Embryonic facial prominence (tissue), 1 donor: ENCODE results near the gene KRTAP5-5.
"Not testable (repeated sequence)": the region's sequence is repeated elsewhere in the genome, so short reads cannot be mapped to it uniquely, and the experiment has no call there.

Experiments
- DNase-seq: peaks from one replicate; pipeline ENCODE4 v3.0.0-alpha.2; 2016; ENCODE audit errors: extremely low spot score

KRTAP5-5 gene

DNA sequence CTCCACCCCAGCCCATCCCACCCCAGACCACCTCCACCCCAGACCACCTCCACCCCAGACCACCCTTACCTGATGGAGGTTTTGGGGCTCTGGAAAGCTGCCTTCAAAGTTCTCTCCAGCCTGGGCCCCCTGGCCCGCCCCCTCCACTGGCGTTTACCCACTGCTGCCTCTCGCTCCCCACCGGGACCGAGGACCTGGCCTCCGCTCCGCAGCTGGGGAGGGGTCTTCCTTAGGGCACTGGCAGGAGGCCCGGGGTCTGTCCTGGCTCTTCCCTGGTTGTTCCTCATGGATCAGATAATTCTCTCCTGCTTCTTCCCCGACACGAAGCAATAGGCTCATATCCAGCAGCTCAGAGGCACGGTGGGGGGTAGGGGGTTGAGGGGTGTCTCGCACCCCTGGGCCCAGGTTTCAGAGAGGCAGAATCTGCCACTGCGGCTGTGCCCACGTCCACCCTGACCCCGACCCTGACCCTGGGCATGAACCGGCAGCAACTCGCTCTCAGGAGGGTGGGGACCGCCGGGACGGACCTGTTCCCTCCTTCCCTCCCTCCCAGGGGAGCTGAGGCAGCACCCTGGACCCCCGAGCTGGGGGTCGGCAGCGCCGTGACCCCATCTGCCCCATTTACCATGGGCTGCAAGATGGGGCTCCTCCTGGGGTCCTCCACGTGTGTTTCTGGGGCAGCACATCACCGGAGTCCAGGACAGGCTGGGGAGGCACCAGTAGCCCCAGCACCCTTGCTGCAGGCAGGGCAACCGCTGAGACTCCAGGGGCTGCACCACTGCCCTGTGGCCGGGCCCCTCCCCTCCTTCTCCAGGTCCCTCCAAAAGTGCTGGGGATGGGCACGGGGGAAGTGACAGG, 12.9 kb downstream of the KRTAP5-5 start:
- DNase-seq = no peak

DNA sequence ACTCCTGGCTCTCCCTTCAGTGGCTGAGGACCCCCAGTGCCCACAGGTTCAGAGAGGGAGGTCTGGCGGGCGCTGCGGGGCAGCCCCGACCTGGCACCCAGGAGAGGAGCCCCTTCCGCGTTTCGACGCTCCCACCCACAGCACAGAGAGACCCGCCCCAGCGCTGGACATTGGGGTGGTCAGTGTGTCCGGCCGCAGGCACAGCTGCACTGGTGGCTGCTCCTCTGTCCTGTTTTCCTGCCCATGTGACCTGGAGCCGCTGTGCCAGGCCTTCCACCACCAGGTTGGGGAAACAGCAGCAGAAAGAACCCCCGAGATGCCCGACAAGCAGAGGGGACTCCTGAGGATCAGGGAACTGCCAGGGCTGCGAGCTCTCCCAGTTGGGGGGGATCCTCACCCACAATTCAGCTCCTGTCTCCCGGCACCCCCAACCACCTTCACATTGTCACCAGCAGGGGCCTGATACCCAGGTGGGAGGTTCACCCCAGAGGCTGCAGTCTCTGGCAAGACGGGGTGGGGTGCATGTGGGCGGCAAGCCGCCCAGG, 13.6 kb downstream of the KRTAP5-5 start:
- DNase-seq = no peak

DNA sequence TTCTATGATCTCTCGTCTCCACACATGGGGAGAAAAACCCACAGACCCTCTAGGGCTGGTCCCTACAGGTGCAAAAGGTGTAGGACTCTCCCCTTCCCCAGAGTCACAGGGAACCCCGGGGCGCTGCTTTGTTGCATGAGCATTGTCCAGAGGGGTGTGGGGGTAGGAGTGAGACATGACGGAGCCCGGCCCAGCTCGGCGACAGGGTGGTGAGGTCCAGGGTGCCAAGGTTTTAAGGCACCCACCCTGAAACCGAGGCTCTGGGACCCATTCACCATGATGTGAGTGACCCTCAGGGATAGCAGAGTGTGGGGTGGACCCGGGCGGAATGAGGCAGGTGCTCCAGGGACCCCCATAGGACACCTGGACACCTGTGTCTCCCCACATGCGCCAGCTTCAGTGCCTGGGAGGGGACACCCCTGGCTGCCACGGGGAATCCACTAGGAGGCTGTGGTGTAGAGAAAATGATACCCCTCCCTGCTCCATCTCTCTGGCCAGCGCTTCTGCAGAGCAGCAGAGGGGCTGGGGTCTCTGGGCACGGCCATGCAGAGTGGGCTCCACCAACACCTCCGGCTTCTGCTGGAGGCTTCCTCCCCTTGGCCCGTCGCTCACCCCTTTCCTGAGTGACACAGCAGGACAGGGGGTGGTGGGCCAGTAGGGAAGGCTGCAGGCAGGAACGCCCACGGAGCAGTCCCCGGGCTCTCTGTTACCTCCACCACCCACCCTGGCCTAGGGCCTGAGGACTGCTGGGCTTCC, 15.2 kb downstream of the KRTAP5-5 start:
- DNase-seq = no peak

DNA sequence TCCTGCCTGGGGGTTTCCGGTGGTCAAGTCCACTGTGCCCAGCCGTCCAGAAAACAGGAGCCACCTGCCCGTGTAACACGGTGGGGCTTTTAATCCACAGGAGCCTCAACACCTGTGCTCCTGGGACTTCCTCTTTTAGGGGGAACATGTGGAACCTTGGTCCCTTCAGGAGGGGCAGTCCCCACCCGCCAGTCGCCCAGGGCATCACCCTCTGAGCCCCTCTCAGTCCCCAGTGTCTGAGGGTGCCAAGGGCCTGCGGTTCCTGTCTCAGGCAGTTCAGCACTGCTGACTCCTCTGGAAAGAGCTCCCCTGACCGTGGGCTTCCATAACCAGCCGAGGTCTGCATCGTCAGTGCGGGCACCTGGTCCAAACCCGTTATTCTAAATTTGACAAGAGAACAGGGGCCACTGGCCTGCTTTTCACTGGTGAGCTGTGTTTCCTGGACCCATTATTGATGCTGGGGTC, 15.8 kb downstream of the KRTAP5-5 start:
- no peak for DNase-seq

DNA sequence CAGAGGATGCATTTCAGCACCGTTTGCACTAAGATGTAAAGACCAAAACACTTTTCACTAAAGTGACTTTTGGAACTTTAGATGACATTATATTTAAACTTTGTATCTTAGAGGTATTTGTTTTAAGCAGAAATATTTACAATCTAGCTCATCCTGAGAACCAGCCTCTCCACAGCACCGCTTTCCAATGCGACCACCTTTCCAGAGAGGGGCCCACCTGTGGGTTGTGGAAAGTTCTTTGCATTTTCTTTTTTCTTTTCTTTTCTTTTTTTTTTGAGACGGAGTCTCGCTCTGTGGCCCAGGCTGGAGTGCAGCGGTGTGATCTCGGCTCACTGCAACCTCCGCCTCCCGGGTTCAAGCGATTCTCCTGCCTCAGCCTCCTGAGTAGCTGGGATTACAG, 17.0 kb downstream of the KRTAP5-5 start:
- not testable (repeated sequence) for DNase-seq

DNA sequence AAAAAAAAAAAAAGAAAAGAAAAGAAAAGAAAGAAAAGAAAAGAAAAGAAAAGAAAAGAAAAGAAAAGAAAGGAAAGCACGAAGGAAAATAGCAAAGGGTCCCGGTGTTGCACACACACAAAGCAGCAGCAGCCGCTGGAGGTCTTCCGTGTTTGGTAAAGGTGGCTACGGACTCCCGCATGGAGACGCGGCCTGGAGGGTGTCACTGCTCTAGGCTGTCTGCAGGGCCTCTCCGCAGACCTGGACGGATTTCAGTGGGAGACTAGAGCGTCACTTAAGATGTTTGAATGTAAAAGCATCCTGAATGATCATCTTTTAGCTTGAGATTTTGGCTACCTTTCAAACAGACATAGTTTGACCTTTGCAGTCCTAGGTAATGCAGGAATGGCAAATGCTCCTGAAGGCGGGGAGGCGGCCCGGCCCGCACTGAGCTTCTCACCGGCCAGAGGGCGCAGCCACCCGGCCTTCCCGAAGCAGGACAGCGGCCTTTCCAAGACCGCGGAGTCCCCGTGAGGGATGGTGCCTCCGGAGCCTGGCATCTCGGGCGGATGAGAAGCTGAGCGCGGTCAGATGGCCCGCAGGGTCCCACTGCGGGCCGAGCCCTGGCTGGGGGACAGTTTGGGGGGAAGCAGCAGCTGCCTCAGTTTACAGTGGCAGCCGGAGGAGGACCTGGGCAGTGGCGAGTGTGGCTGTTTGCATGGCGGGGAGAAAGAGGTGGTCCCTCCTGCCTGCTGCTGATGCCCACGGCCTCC, 18.5 kb downstream of the KRTAP5-5 start:
- DNase-seq = no peak

DNA sequence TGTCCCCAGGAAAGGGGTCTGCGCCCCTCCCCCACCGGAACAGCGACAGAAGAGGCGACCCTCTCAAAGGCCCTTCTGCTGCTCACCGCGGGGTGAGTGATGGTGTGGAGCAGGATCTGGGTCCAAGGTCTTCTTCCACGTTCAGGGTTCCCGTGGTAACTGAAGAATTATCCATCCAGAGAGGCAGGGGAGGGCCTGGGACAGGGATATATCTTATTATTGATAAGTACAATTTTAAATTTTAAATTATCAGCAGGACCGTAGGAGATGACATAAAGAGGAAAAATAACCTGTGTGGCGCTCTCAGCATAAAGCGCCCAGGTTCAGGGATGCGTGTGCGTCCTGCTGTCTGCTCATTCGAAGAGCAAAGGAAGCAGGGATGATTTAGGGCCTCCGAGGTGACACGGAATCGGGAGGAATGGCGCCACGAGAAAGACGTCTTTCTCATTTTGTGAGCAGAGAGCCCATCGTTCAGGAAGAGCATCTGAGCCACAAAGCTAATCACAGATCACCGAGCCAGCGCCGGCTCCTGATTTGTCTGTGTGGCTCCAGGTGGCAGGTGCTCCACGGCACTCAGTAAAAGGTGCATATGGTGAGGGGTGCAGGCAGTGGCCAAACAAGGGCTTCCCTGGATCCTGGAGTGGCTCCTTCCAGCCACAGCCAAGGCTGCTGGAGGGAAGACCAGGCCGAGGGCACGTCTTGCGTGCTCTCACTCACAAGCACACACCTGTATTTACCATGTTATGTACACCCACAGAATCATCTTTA, 19.3 kb downstream of the KRTAP5-5 start:
- DNase-seq = no peak

DNA sequence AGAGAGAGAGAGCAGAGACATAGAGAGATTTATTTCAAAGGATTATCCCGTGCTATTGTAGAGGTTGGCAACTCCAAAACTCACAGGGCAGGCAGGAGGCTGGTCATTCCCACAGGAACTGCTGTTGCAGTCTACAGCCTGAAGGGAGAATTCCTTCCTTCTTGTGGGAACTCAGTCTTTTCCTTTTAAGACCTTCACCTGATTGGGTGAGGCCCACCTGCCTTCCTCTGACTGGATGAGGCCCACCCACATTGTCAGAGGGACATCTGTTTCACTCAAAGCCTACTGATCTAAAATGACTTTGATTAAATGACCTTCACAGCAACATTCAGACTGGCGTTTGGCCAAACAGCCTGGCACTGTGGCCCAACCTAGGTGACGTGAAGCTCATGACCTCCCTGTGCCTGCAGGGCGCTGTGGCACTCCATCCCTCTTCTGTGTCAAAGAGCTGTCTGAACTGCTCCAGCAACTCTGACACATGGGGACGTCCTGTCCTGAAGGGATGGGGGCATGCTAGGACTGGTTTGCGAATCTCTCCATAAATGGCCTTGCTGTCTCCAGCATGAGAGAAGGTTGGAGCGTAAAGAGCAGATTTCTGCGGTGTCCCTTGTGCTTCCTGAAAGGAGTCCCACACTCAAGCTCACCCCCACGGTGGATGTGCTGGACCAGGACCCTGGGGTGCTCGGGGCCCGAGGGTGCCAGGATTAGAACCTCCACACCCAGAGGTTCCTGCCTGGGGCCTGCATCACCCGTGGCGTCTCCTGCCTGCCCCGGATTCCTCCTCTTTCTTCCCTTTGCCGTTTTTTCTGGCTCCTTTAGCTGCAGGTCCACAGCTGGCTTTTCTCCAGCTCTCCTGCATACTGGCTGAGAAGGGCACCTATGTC, 20.7 kb downstream of the KRTAP5-5 start:
- no peak for DNase-seq

DNA sequence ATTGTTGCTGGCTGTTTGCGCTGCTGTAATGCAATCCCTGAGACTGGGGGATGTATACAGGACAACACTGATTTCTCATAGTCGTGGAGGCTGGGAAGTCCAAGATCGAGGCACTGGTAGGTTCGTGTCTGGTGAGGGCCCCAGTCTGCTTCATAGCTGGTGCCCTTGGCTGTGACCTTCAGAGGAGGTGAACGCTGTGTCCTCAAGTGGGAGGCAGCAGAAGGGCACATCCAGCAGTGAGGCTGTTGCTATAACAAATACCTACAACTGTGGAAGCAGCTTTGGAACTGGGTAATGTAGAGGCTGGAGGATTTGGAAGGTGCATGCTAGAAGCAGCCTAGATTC, 21.3 kb downstream of the KRTAP5-5 start:
- DNase-seq = no peak

DNA sequence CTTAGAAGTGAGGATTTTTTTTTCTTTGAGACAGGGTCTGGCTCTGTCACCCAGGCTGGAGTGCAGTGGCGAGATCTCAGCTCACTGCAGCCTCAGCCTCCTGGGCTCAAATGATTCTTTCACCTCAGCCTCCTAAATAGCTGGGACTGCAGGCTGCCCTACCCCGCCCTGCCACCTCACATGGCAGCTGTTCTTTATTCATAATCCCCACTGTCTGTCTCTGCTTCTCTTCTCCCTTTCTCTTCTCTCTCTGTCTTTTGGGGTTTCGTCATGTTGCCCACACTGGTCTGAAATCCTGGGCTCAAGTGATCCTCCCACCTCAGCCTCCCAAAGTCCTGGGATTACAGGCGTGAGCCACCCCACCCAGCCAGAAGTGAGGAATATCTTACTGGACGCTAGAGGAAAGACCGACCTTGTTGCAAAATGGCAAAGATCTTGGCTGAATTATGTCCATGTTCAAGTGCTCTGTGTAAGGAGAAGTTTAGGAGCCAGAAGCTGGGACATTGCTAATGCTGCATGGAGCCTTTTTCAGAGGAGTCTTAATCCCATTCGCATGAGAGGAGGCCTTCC, 21.9 kb downstream of the KRTAP5-5 start:
- no peak for DNase-seq

DNA sequence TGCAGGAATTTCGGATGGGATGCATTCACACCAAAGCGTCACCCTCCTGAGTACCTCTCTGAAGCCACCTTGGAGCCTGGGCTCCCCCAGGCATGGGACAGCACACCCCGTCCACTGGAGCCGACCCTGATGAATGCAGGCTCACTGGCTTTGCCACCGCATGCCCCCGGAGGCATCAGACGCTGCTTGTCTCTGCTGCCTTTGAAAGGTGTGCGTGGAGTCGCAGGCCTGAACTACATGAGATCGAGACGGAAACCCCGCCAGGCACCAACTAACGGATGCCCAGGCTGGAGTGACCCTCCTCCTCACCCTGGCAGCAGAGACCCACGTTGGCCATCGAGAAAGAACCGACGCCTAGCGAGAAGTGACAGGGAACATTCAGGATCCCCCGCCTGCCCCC, 22.5 kb downstream of the KRTAP5-5 start:
- no peak for DNase-seq

DNA sequence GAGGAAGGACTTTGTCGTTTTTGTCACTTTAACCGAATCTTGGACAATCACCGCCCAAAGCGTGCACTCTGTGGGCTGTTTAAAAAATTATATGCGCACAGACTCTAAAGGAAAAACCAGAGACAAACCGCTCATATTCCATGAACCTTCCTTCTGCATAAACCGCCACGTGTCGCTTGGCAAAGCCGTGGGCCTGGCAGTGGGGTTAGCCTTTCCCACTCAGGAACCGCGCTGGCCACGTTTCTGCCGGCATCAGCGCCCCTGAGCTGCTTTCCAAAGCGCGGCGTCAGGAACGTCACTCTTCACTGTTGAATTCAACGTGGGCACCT, 22.8 kb downstream of the KRTAP5-5 start:
- DNase-seq = no peak

DNA sequence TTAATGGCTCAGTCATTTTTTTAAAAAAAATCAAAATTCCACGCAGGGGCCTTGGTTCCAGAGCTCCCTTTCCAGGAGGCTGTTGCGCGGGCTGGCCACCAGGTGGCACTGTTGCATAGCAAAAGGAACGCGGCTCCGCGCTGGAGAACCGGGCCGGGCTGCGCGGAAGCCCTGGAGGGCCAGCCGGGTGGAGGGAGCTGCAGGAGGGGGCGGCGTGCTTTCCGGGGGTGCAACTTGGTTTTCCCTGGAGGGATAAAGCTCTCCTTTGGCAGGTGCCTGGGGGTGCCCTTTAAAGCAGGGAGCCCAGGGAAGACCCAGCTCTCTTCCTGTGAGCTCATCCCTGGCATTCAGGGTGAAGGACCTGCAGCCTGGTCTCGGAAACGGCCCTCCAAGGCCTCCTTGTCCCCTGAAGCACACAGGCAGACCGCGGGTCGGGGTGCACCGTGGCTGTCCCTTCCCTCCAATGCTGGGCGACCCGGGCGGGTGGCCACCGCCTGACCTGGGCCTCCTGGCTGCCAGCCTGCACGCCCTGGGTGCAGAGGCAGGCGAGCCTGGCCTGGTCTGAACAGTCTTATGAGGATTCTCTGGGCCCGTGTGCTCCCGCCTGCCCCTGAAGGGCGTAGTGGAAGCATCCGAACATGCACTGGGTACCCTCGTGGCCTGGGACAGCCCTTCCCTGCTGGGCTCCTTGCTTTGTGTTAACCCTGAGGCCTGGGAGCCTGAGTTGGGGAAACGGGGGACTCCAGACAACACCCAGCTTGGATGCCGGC, 23.4 kb downstream of the KRTAP5-5 start:
- DNase-seq = peak; percentile 35

DNA sequence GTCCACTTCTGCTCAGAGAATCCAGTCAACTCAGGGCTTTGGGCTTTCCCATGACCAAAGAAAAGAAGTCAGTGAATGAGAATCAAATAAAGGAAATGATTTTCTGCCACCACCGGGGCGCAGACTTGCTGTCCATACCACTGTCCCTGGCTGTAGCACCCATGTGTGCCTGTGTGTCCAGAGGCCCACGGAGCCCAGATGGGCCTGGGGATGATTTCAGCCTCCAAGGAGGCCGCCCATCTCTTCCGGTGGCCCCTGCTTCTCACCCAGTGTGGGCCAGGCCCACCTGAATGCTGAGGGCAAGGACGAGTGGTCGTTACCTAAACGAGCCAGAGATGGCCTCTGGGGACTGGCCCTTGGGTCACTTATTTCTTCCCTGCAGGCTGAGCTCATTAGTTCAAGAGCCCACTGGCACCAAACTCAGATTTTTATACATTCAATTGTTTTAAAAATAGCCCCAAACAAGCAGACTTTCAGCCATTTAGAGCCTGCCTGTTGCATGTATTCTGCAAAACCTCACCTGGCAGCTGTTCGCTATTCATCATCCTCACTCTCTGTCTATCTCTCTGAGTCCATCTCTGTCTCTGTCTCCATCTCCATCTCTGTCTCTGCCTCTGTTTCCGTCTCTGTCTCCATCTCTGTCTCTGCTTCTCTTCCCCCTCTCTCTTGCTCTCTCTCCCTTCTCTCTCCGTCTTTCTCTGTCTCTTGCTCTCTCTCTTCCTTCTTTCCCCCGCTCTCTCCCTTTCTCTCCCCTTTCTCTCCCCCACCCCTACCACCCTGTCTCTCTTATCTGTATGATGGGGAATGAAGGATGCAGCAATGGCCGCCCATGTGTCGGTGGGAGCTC, 24.2 kb downstream of the KRTAP5-5 start:
- DNase-seq = no peak

DNA sequence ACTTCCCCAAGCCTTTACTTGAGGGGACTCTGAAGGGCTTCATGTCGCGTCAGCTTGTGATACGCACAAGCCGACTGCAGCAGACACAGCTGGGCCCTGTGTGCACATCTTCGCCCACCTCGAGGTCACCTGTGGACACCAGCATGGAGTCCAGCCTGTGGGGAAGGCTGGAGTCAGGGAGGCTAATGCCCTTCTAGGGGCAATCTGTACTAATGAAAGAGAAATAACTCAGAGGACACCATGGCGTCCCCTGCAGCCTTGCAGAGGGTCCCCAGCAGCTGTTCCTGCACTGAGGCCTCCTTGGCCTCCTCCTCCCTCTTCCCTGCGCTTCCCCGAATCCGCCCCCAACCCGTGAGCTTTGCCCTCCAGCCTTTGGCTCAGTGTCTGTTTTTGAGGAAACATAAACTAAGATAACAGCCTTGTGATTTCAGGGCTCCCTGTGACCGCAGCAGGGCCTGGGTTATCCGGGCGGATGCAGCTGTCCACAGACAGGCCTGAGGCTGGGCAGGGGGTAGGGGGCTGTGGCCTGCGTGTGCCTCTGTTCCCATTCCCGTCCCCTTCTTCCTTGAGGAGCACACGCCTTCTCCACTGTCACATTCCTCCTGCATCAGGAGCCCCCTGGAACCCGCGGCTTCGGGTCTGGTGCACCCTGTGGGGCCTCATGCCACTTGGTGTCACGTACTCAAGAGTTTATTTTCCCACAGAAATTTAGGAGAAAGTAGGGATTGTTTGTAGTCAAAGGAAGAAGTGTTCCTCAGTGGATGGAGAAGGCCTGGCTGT, 25.0 kb downstream of the KRTAP5-5 start:
- no peak for DNase-seq

DNA sequence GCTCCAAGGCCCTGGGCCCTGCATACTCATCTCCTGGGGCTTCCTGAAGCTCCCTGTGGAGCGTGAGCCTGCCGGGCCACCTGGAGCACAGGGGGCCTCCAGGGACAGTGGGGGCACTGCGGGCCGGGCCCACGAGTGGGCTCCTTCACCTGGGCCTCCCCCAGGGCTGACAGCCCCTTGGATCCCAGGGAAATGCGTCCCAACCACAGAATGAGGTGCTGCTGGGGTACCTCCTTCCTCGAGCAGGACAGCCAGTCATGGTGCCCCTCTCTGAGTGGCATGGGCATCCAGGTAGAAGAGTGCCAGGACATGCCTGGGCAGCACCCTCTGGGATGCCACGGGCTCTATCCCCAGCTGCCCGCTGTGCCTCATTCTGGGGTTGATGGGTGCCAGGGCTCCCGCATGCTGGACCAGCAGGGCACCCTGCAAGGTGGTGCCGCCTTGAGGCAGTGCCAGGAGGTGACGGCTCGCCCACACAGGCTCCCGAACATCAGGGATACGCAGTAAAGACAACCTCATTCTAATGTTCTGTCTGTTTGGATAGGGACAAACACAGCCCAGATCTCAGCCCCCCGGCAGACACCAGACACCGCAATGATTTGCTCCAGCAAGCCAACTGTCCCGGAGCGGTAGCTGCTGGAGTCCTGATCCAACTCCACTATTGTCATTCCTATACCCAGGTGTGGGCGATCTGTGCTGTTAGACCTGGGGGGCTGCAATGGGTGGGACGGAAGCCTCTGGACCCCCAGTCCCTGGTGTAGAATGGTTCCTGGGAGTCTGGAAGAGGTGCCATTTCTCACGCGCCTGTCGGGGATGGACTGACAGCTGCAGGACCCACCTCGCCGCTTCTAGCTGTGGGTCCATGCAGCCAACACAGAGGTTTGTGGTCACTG, 25.8 kb downstream of the KRTAP5-5 start:
- DNase-seq = no peak

DNA sequence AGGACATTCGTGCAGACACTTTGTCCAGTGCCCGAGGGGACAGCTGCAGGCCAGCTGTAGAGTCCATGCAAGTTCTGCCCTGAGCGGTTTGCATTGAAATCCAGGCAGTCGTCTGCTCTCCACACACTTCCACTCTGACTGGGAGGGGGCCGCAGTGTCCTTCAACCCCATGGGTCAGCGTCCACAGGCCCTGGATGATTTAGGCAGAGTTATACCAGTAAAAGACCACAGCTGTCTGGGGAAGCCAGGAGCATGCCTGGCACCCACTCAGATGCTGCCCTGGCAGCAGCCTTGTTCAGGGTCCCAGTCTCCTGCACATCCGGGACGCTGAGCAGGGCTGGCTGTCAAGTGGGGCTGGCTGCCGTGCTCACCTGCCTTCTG, 26.5 kb downstream of the KRTAP5-5 start:
- no peak for DNase-seq
